H1 (cell line): Measurements from ENCODE around the gene PLA2G10. TPM values are rescaled to one million over a fixed set of nuclear protein-coding genes. Genes with fewer than 3 reads are reported as not detected.
"Not testable (repeated sequence)": the region's sequence is repeated elsewhere in the genome, so short reads cannot be mapped to it uniquely, and the experiment has no call there.

Experiments used
- CTCF ChIA-PET: fragments of 300-600 bp; sonication (Branson Sonifier 250); formaldehyde crosslinking; loops from one replicate; lab custom pipeline; 2021; ENCODE audit not compliant: partially characterized antibody; lab: Charles Lee
- POLR2A ChIA-PET: fragments of 300-600 bp; sonication (Branson Sonifier 250); formaldehyde crosslinking; loops from one replicate; lab custom pipeline; 2021; ENCODE audit warnings: inconsistent platforms; ENCODE audit not compliant: partially characterized antibody; lab: Charles Lee
- DNase-seq, 2 experiments: peaks; one replicate each; pipeline versions ENCODE4 v3.0.0 to v3.0.0-alpha.2; 2010 to 2022; ENCODE audit warnings: low spot score in 2 of 2, low read depth in 1 of 2, mixed read lengths in 1 of 2
- FAIRE-seq: peaks from 2 replicates; lab custom pipeline; 2011; peaks lifted over from hg19 to GRCh38; lab: Jason Lieb, UNC
- H2AFZ ChIP-seq: 2 replicates; pipeline ENCODE4 v1.8.1; 2012; ENCODE audit warnings: low read length, inconsistent platforms
- H2AK5ac ChIP-seq: 2 replicates; pipeline ENCODE4 v1.6.1; 2013; ENCODE audit warnings: low read depth, low read length
- H2BK120ac ChIP-seq: replicated peaks from 2 replicates; pipeline ENCODE3; 2013; ENCODE audit warnings: low read depth, low read length, inconsistent platforms
- H2BK12ac ChIP-seq: 2 replicates; pipeline ENCODE4 v1.6.1; 2013; ENCODE audit warnings: low read depth, low read length
- H2BK15ac ChIP-seq: 2 replicates; pipeline ENCODE4 v1.6.1; 2013; ENCODE audit warnings: low read length
- H2BK20ac ChIP-seq: 2 replicates; pipeline ENCODE4 v1.6.1; 2013; ENCODE audit warnings: low read length
- H2BK5ac ChIP-seq: 2 replicates; pipeline ENCODE4 v1.6.1; 2013; ENCODE audit warnings: low read depth, low read length
- H3K14ac ChIP-seq: 2 replicates; pipeline ENCODE4 v1.6.1; 2013; ENCODE audit warnings: inconsistent platforms; ENCODE audit not compliant: insufficient read length
- H3K18ac ChIP-seq: 2 replicates; pipeline ENCODE4 v1.6.1; 2013; ENCODE audit warnings: low read length; ENCODE audit errors: extremely low read depth
- H3K23ac ChIP-seq: 2 replicates; pipeline ENCODE4 v1.6.1; 2013; ENCODE audit warnings: inconsistent platforms; ENCODE audit not compliant: insufficient read length
- H3K23me2 ChIP-seq: 2 replicates; pipeline ENCODE4 v1.6.1; 2013; ENCODE audit warnings: low read depth, low read length
- H3K27ac ChIP-seq: 2 replicates; pipeline ENCODE4 v1.6.1; 2011; ENCODE audit warnings: low read depth, low read length, inconsistent platforms
- H3K27me3 ChIP-seq, 4 experiments: replicated peaks in 1 of 4; 1 replicate in 1 of 4; 2 replicates in 3 of 4; pipeline versions ENCODE4 v1.6.1 to v1.8.1; 2011 to 2013; ENCODE audit warnings: low read length in 3 of 4, mild to moderate bottlenecking in 3 of 4, inconsistent platforms in 2 of 4, mixed read lengths in 2 of 4, moderate library complexity in 1 of 4; ENCODE audit not compliant: control insufficient read depth in 3 of 4, insufficient read depth in 3 of 4; ENCODE audit errors: extremely low read depth in 1 of 4
- H3K36me3 ChIP-seq, 4 experiments: 2 replicates each; pipeline versions ENCODE4 v1.6.1 to v1.8.1; 2011 to 2013; ENCODE audit warnings: mild to moderate bottlenecking in 4 of 4, low read length in 3 of 4, moderate library complexity in 2 of 4, control low read depth in 1 of 4, inconsistent platforms in 1 of 4; ENCODE audit not compliant: insufficient read depth in 4 of 4, control insufficient read depth in 2 of 4
- H3K4ac ChIP-seq: replicated peaks from 2 replicates; pipeline ENCODE3; 2013; ENCODE audit warnings: low read length, low read depth, mixed read lengths, inconsistent platforms; ENCODE audit not compliant: insufficient read length
- H3K4me1 ChIP-seq, 4 experiments: replicated peaks in 1 of 4; 1 replicate in 1 of 4; 2 replicates in 3 of 4; pipeline versions ENCODE4 v1.6.1 to v1.8.1; 2011 to 2013; ENCODE audit warnings: low read length in 3 of 4, inconsistent platforms in 2 of 4, mixed read lengths in 1 of 4; ENCODE audit not compliant: insufficient read depth in 4 of 4, control insufficient read depth in 3 of 4
- H3K4me2 ChIP-seq, 2 experiments: 2 replicates each; pipeline versions ENCODE4 v1.6.1 to v1.8.1; 2011 to 2013; ENCODE audit warnings: low read depth in 2 of 2, low read length in 2 of 2, control low read depth in 1 of 2, inconsistent platforms in 1 of 2, mild to moderate bottlenecking in 1 of 2; ENCODE audit not compliant: insufficient read depth in 1 of 2
- H3K4me3 ChIP-seq, 4 experiments: fragments of 200-600, 300-600 bp in 1 of 4; sonication (generic), shearing (Covaris generic), sonication (Bioruptor Twin) in 1 of 4; 2 replicates each; pipeline versions ENCODE4 v1.5.1 to v1.8.1; 2011 to 2016; ENCODE audit warnings: low read length in 4 of 4, low read depth in 3 of 4, control low read depth in 2 of 4, inconsistent platforms in 2 of 4, mild to moderate bottlenecking in 2 of 4, mixed read lengths in 1 of 4, moderate library complexity in 1 of 4; ENCODE audit not compliant: insufficient read depth in 2 of 4; ENCODE audit errors: extremely low read depth in 1 of 4
- H3K56ac ChIP-seq: replicated peaks from 2 replicates; pipeline ENCODE3; 2013; ENCODE audit warnings: low read depth, mild to moderate bottlenecking, mixed read lengths, low read length, inconsistent platforms; ENCODE audit not compliant: insufficient read length
- H3K79me1 ChIP-seq: 2 replicates; pipeline ENCODE4 v1.6.1; 2013; ENCODE audit warnings: low read depth, low read length, control low read depth
- H3K79me2 ChIP-seq, 2 experiments: 2 replicates each; pipeline versions ENCODE4 v1.6.1 to v1.8.1; 2012 to 2013; ENCODE audit warnings: low read length in 2 of 2, mild to moderate bottlenecking in 2 of 2, inconsistent platforms in 1 of 2; ENCODE audit not compliant: insufficient read depth in 2 of 2, control insufficient read depth in 1 of 2
- H3K9ac ChIP-seq, 4 experiments: replicated peaks in 1 of 4; 1 replicate in 1 of 4; 2 replicates in 3 of 4; pipeline versions ENCODE4 v1.6.1 to v1.8.1; 2011 to 2013; ENCODE audit warnings: low read depth in 3 of 4, low read length in 3 of 4, control low read depth in 2 of 4, mild to moderate bottlenecking in 2 of 4, moderate library complexity in 2 of 4, inconsistent platforms in 1 of 4; ENCODE audit errors: extremely low read depth in 1 of 4
- H3K9me3 ChIP-seq, 2 experiments: 2 replicates each; pipeline versions ENCODE4 v1.6.1 to v1.8.1; 2012 to 2013; ENCODE audit warnings: mild to moderate bottlenecking in 2 of 2, moderate library complexity in 2 of 2, control low read depth in 1 of 2, inconsistent platforms in 1 of 2, low read depth in 1 of 2, low read length in 1 of 2, mixed read lengths in 1 of 2; ENCODE audit not compliant: insufficient read depth in 2 of 2
- H4K20me1 ChIP-seq, 2 experiments: replicated peaks in 1 of 2; 2 replicates each; pipeline versions ENCODE3 to v1.8.1; 2011 to 2013; ENCODE audit warnings: inconsistent platforms in 2 of 2, low read length in 2 of 2, mild to moderate bottlenecking in 1 of 2; ENCODE audit not compliant: insufficient read depth in 2 of 2, control insufficient read depth in 1 of 2
- H4K5ac ChIP-seq: 2 replicates; pipeline ENCODE4 v1.6.1; 2013; ENCODE audit warnings: low read length, low read depth, mixed read lengths, inconsistent platforms; ENCODE audit not compliant: insufficient read length
- H4K8ac ChIP-seq: 2 replicates; pipeline ENCODE4 v1.8.0; 2013; ENCODE audit warnings: mild to moderate bottlenecking, moderate library complexity, low read length, inconsistent platforms; ENCODE audit not compliant: insufficient read depth; ENCODE audit errors: extremely low read depth
- H4K91ac ChIP-seq: replicated peaks from 2 replicates; pipeline ENCODE3; 2013; ENCODE audit warnings: low read length, mixed read lengths, inconsistent platforms; ENCODE audit not compliant: insufficient read length
- WGBS, 2 experiments: shearing (Covaris generic) in 1 of 2; methylation state at CpG; one replicate each; pipeline versions ENCODE4 v1.1.6 to v1.1.7; 2013 to 2015; ENCODE audit warnings: low lambda C conversion rate in 2 of 2, mixed read lengths in 2 of 2, inconsistent platforms in 1 of 2, low coverage in 1 of 2, missing lambda C conversion rate in 1 of 2; ENCODE audit not compliant: insufficient replicate concordance in 2 of 2, insufficient coverage in 1 of 2, insufficient read length in 1 of 2; ENCODE audit errors: extremely low coverage in 1 of 2, missing lambda C conversion rate in 1 of 2; 5-methylcytosine and 5-hydroxymethylcytosine counted together
- polyA plus RNA-seq, 7 experiments: library from polyadenylated mRNA; depleted of rRNA in 3 of 7; stranded (reverse) in 5 of 7; unstranded in 2 of 7; fragments of >200 nt in 5 of 7; fragments of 200-250 nt in 2 of 7; gene quantifications; 1 replicate in 5 of 7; 2 replicates in 1 of 7; 4 replicates in 1 of 7; pipeline versions ENCODE4 v1.2.1 to v1.2.3, GENCODE V29; 2011 to 2013; ENCODE audit warnings: missing spikeins in 2 of 7, mixed read lengths in 2 of 7
- total RNA-seq: library from RNA; stranded (reverse); fragmentation: NEBNext Ultra II Directional; extraction: Animal tissue kit (Norgen Biotek cat#: 25700); gene quantifications from 2 replicates; pipeline ENCODE4 v1.2.1, GENCODE V29; 2021

PLA2G10 gene
- total and polyA plus RNA-seq, 2 of the 8 experiments (the other 6 are each of a cell fraction or from before 2014, with no cell fraction given): 0.60 to 2.2 TPM

DNA sequence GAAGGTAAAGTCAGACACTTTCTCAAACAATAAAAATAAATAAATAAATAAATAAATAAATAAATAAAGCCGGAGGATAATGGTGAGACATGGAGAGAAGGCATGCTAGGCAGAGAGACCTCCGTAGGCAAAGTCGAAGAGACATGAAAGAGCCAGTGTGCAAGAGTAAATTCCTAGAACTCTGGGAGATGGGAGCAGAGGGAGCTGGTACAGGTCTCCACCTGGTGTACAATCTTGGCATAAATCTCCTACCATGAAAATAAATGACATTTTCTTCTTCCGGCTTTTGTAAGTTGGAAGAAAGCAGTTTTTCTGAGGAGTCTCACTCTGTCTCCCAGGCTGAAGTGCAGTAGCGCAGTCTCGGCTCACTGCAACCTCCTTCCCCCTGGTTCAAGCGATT, 7.8 kb upstream of the PLA2G10 start:
- H4K8ac ChIP-seq, H3K23me2 ChIP-seq, H4K91ac ChIP-seq, H3K4me1 ChIP-seq, CTCF ChIA-PET, DNase-seq, H3K4me2 ChIP-seq, H3K36me3 ChIP-seq, H3K79me2 ChIP-seq, H2AFZ ChIP-seq, H3K18ac ChIP-seq, H2BK5ac ChIP-seq, H3K4ac ChIP-seq, H2BK12ac ChIP-seq, H2AK5ac ChIP-seq, H3K14ac ChIP-seq, H3K27me3 ChIP-seq, H3K23ac ChIP-seq, H2BK20ac ChIP-seq, H3K4me3 ChIP-seq, H3K9ac ChIP-seq, H3K27ac ChIP-seq, POLR2A ChIA-PET, H4K5ac ChIP-seq, H2BK120ac ChIP-seq, H3K56ac ChIP-seq, H3K9me3 ChIP-seq, FAIRE-seq, H3K79me1 ChIP-seq, H2BK15ac ChIP-seq, H4K20me1 ChIP-seq: not testable (repeated sequence)
- 76% methylated on average over 2 of the region's 7 CpGs; no CpG with 5 or more reads in 1 of the 2 experiments for WGBS, 2 experiments
